ENCODE measurements around the gene TBC1D2. TPM values are rescaled to one million over a fixed set of nuclear protein-coding genes. Genes with fewer than 3 reads are reported as not detected.
A peak's percentile ranks its signal among the peaks of the same experiment; 100 is the strongest.

Gene TBC1D2
- total and polyA plus RNA-seq, 2 of the 13 experiments (the other 11 are each of a cell fraction or from before 2014, with no cell fraction given), result 2.0 to 2.8 TPM

DNA sequence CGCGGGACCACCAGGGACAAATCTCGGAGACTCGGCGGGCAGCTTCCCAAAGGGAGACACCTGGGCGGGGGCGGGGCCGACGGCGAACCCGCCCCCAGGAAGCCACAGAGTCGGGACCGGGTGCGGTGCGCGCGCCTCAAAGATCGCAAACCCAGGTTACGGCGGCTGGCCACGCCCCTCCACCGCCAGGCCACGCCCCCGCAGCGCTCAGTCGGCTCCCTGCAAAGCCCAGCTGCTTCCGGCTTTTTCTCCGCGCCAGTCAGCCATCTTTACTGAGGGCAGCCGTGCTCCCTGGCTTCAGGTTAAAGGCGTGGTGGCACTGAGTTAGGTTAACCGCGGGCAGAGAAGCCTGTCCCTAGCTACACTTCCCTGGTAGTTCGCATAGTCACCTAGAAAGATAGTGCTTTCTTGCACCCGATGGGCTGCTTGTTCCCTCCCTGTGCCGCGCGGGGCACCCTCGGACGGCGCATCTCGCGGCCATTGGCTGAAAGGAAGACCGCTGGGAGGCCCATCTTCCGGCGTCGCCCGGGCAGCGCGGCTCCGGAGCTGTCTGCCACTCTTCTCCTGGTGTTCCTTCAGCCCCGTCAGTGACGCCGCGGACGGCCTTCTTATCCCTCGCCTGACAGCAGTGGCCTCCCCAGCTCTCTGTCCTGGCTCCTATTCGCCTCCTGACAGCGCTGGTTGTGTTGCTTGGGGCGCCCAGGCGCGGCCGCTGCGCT, at the start of gene TBC1D2 (continued):
- TF ChIP-seq, protein P1, sequence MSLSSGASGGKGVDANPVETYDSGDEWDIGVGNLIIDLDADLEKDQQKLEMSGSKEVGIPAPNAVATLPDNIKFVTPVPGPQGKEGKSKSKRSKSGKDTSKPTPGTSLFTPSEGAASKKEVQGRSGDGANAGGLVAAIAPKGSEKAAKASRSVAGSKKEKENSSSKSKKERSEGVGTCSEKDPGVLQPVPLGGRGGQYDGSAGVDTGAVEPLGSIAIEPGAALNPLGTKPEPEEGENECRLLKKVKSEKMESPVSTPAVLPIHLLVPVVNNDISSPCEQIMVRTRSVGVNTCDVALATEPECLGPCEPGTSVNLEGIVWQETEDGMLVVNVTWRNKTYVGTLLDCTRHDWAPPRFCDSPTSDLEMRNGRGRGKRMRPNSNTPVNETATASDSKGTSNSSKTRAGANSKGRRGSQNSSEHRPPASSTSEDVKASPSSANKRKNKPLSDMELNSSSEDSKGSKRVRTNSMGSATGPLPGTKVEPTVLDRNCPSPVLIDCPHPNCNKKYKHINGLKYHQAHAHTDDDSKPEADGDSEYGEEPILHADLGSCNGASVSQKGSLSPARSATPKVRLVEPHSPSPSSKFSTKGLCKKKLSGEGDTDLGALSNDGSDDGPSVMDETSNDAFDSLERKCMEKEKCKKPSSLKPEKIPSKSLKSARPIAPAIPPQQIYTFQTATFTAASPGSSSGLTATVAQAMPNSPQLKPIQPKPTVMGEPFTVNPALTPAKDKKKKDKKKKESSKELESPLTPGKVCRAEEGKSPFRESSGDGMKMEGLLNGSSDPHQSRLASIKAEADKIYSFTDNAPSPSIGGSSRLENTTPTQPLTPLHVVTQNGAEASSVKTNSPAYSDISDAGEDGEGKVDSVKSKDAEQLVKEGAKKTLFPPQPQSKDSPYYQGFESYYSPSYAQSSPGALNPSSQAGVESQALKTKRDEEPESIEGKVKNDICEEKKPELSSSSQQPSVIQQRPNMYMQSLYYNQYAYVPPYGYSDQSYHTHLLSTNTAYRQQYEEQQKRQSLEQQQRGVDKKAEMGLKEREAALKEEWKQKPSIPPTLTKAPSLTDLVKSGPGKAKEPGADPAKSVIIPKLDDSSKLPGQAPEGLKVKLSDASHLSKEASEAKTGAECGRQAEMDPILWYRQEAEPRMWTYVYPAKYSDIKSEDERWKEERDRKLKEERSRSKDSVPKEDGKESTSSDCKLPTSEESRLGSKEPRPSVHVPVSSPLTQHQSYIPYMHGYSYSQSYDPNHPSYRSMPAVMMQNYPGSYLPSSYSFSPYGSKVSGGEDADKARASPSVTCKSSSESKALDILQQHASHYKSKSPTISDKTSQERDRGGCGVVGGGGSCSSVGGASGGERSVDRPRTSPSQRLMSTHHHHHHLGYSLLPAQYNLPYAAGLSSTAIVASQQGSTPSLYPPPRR (CRISPR knock-in tag; IDR thresholded peaks at IDR 0.05; ENCODE audit: borderline replicate concordance), result 0 out of 2 replicates have a peak, but pooled peaks have one; percentile 49
- TF ChIP-seq ZNF563 (CRISPR knock-in tag; IDR thresholded peaks at IDR 0.05), result peak; percentile 7; the same call in 1 of the 2 replicates
- no peak for TF ChIP-seq ZNF652 (CRISPR knock-in tag; IDR thresholded peaks at IDR 0.05; ENCODE audit: borderline replicate concordance, low read depth)
- no peak for TF ChIP-seq AKAP8 (CRISPR knock-in tag; IDR thresholded peaks at IDR 0.05)
- no peak for TF ChIP-seq SRF (IDR thresholded peaks at IDR 0.05; ENCODE audit: low read depth, low read length)
- TF ChIP-seq, protein P2, sequence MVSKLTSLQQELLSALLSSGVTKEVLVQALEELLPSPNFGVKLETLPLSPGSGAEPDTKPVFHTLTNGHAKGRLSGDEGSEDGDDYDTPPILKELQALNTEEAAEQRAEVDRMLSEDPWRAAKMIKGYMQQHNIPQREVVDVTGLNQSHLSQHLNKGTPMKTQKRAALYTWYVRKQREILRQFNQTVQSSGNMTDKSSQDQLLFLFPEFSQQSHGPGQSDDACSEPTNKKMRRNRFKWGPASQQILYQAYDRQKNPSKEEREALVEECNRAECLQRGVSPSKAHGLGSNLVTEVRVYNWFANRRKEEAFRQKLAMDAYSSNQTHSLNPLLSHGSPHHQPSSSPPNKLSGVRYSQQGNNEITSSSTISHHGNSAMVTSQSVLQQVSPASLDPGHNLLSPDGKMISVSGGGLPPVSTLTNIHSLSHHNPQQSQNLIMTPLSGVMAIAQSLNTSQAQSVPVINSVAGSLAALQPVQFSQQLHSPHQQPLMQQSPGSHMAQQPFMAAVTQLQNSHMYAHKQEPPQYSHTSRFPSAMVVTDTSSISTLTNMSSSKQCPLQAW (CRISPR knock-in tag; IDR thresholded peaks at IDR 0.05), result peak; percentile 86
- peak; percentile 49; the same call in 1 of the 2 replicates for TF ChIP-seq SP5 (CRISPR knock-in tag; IDR thresholded peaks at IDR 0.05; ENCODE audit: borderline replicate concordance, low read depth)
- TF ChIP-seq, protein P3, sequence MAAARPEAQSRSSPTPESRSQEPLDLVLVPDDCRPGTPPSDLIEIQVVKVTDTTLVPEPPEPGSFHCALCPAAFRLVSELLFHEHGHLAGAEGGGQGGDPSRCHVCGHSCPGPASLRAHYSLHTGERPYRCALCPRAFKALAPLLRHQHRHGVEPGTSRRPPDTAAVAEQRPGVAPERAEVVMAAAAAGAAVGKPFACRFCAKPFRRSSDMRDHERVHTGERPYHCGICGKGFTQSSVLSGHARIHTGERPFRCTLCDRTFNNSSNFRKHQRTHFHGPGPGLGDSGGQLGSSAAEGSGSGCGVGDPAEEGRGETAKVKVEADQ (CRISPR knock-in tag; IDR thresholded peaks at IDR 0.05; ENCODE audit: borderline replicate concordance), result no peak
- no peak for TF ChIP-seq ZKSCAN5 (CRISPR knock-in tag; IDR thresholded peaks at IDR 0.05)
- TF ChIP-seq ZSCAN29 (CRISPR knock-in tag; conservative IDR thresholded peaks at IDR 0.05), result 0 out of 2 replicates have a peak, but pooled peaks have one; percentile 81
- TF ChIP-seq ZNF350 (CRISPR knock-in tag; IDR thresholded peaks at IDR 0.05; ENCODE audit: borderline replicate concordance, low read depth), result peak; percentile 96; the same call in 1 of the 2 replicates
- TF ChIP-seq SRSF4 (IDR thresholded peaks at IDR 0.05; ENCODE audit: low read depth, low read length, poor library complexity, severe bottlenecking), result no peak
- 0 out of 2 replicates have a peak, but pooled peaks have one; percentile 80 for TF ChIP-seq ZNF567 (CRISPR knock-in tag; IDR thresholded peaks at IDR 0.05; ENCODE audit: borderline replicate concordance)
- no peak; the same call in 1 of the 2 replicates for TF ChIP-seq FIP1L1 (IDR thresholded peaks at IDR 0.05; ENCODE audit: borderline replicate concordance, insufficient read depth, low read depth, low read length)
- TF ChIP-seq MAZ (IDR thresholded peaks at IDR 0.05; ENCODE audit: borderline replicate concordance, low read depth, low read length), result no peak
- TF ChIP-seq MAZ (CRISPR knock-in tag; IDR thresholded peaks at IDR 0.05; ENCODE audit: low read depth), result peak; percentile 53; the same call in 1 of the 2 replicates
- TF ChIP-seq ZNF564 (CRISPR knock-in tag; IDR thresholded peaks at IDR 0.05), result no peak
- TF ChIP-seq, protein P4, sequence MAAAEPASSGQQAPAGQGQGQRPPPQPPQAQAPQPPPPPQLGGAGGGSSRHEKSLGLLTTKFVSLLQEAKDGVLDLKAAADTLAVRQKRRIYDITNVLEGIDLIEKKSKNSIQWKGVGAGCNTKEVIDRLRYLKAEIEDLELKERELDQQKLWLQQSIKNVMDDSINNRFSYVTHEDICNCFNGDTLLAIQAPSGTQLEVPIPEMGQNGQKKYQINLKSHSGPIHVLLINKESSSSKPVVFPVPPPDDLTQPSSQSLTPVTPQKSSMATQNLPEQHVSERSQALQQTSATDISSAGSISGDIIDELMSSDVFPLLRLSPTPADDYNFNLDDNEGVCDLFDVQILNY (CRISPR knock-in tag; conservative IDR thresholded peaks at IDR 0.05), result no peak
- TF ChIP-seq NFYC (CRISPR knock-in tag; IDR thresholded peaks at IDR 0.05), result peak; percentile 76
- TF ChIP-seq CEBPB (IDR thresholded peaks at IDR 0.05; ENCODE audit: borderline replicate concordance, low read depth, low read length), result no peak
- TF ChIP-seq PHB2 (IDR thresholded peaks at IDR 0.05; ENCODE audit: partially characterized antibody), result no peak

Measured in HepG2 (cell line).